Heart left ventricle (tissue), 13 donors: ENCODE data around the gene KLRC4.

ENCODE experiments used
- CTCF ChIP-seq, 12 donors: fragments of 200-600 bp; sonication (generic) in 4 of 12; IDR thresholded peaks; one replicate each; pipeline versions ENCODE4 v1.5.0 to v1.8.0; 2018 to 2022; ENCODE audit warnings: antibody characterized with exemption in 12 of 12, mild to moderate bottlenecking in 5 of 12
- POLR2A ChIP-seq, 2 donors: fragments of 450-650 bp; IDR thresholded peaks; one replicate each; pipeline ENCODE4 v1.6.1; 2017; ENCODE audit warnings: antibody characterized with exemption in 2 of 2, mild to moderate bottlenecking in 2 of 2, moderate library complexity in 2 of 2
- donor health status: ischemic (EF 13 %, LVEDD 7.1; RV severe dilation, severe dysfunction).
- donor health status: DM: no; HTN: yes; CAD: no.
- donor health status: DM: no; HTN: no; CAD: no.
- donor health status: ischemic (EF 25% LVEDD 6.9; RV normal size, moderate dysfunction).
- donor health status: ischemic (EF 25% LVEDD 5.7; RV mildly dilated, moderate dysfunction).
- donor health status: ischemic (EF 35%, LVEDD 5.7; RV mildly dilated, moderate dysfunction).
- donor health status: nonischemic (EF 11% LVEDD 7.7; RV severe dilation, severe dysfunction).
- donor health status: DM: yes; HTN: yes; CAD: no.
- donor health status: PGD.
- donor health status: ischemic (EF 29% LVEDD 5.4; RV normal size, mild dysfunction).
- donor health status: nonischemic (EF 23%, LVEDD 6.1; RV moderate dilation, normal function).

GRCh38 chr12:10362828-10363657 is 46.5 kb downstream of the KLRC4 start:
- no peak for TF ChIP-seq CTCF (IDR thresholded peaks at IDR 0.05)
- TF ChIP-seq POLR2A (IDR thresholded peaks at IDR 0.05): no peak
